Central memory CD8-positive, alpha-beta T cell (primary cell): Measurements from ENCODE around the gene LRRC4B.

ENCODE experiments used
- ATAC-seq: fragments of 150-1000 bp; cut with Tn5 transposase; replicated peaks from 2 replicates; pipeline ENCODE4 v1.10.0; 2022; ENCODE audit warnings: mild to moderate bottlenecking, moderate FRiP score, moderate number of reproducible peaks; ENCODE audit not compliant: poor library complexity, severe bottlenecking; ENCODE audit errors: extremely low read depth
- DNase-seq, 2 donors: peaks; one replicate each; pipeline ENCODE4 v3.0.0; 2021; ENCODE audit warnings: low spot score in 2 of 2
- H3K27ac Mint-ChIP-seq: one replicate; pipeline ENCODE4 v1.8.0; 2022; ENCODE audit warnings: low read depth, mild to moderate bottlenecking, moderate library complexity, mixed read lengths
- H3K27me3 Mint-ChIP-seq: one replicate; pipeline ENCODE4 v1.8.0; 2022; ENCODE audit warnings: mixed read lengths
- H3K36me3 Mint-ChIP-seq: one replicate; pipeline ENCODE4 v1.8.0; 2022; ENCODE audit warnings: mild to moderate bottlenecking, moderate library complexity, mixed read lengths; ENCODE audit not compliant: insufficient read depth
- H3K4me1 Mint-ChIP-seq: one replicate; pipeline ENCODE4 v1.8.0; 2022; ENCODE audit warnings: mixed read lengths
- H3K4me3 Mint-ChIP-seq: one replicate; pipeline ENCODE4 v1.8.0; 2022; ENCODE audit warnings: mild to moderate bottlenecking, moderate library complexity, mixed read lengths
- H3K9me3 Mint-ChIP-seq: one replicate; pipeline ENCODE4 v1.8.0; 2022; ENCODE audit warnings: mixed read lengths

Gene LRRC4B

DNA sequence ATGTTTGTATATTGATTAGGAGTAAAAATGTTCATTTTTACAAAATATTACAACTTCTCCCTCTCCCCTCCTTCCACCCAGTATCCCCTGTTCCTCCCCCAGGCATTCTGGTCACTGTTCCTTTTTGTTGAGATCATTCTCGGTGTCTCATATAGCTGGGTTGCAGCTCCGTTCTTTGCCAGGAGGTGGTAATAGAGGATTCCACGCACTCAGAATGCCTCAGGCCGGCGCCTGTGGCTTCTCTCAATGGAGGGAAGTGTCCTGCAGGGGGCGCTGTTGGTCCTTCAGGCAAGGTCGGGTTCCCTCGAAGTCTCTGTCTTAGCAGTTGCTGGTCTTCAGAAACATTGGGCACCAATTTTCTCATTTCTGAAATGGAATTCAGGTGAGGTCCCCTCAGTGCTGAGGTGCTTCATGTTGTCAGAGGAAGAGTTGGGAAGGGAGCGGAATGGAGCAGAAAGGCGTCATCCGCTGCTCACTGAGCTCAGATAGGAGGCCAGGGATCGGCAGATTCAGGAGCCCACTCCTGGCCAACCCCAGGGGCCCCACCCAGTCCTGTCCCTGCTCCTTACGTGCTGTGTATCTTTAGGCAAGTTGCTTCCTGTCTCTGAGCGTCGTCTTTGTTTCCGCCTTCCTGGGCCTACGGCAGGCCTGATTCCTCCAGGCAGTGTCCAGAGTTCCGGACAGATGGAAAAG, 81.3 kb downstream of the LRRC4B start:
- H3K27ac Mint-ChIP-seq = no peak overlapping the region
- DNase-seq (no peak), ATAC-seq (no peak)
- no peak overlapping the region for H3K4me3 Mint-ChIP-seq
- H3K27me3 Mint-ChIP-seq = no peaks in the 10 kb centered on the region
- peaks cover 15% of the 10 kb centered on the region for H3K36me3 Mint-ChIP-seq
- H3K9me3 Mint-ChIP-seq = no peaks in the 10 kb centered on the region
- peaks cover 35% of the 10 kb centered on the region for H3K4me1 Mint-ChIP-seq

DNA sequence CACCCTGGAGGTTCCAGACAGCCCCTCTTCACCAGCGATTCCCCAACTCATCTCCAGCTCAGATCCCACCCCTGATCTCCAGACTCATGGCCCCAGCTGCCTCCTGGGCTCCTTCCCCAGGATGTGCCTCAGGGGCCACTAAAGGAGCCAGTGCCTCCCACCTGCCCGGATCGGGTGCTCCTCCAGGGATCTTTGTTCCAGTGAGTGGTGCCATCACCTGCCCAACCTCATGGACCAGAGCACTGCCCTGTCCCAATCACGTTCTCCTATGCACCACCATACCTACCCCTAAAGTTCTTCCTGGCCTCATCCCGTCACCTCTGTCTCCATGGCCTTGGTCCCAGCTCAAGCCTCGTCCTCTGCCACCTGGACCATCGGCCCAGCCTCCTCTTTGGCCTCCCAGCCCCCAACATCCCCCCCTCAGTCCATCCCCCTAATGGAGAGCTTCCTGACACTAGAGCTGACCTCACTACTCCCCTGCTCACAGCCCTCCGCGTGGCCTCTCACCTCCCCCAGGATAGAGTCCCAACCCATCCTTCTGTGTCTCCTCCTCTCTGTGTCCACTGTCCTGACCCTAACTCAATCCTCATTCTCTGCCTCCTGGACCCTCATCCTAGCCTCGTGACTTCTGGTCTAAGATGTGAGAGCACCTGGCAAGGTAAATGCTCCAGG, 82.8 kb downstream of the LRRC4B start:
- Mint-ChIP-seq H3K36me3 (peaks cover 20% of the 10 kb centered on the region), H3K4me1 (peaks cover 24% of the 10 kb centered on the region), H3K27me3 (no peaks in the 10 kb centered on the region), H3K9me3 (no peaks in the 10 kb centered on the region), H3K4me3 (no peak overlapping the region), H3K27ac (peak overlapping the region; percentile 38)
- ATAC-seq (no peak), DNase-seq (no peak)

DNA sequence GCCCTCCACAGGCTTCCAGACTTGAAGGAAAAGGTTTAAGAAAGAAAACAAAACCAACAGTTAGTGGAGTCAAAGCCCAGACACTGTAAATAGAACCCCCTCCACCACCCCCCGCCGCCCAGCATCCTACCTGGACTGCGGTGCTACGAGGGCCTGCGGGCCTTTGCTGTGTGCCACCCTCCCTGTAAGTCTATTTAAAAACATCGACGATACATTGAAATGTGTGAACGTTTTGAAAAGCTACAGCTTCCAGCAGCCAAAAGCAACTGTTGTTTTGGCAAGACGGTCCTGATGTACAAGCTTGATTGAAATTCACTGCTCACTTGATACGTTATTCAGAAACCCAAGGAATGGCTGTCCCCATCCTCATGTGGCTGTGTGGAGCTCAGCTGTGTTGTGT, 85.3 kb downstream of the LRRC4B start:
- Mint-ChIP-seq H3K27ac (no peak overlapping the region), H3K9me3 (no peaks in the 10 kb centered on the region), H3K4me1 (peaks cover 19% of the 10 kb centered on the region), H3K4me3 (no peak overlapping the region), H3K36me3 (peaks cover 22% of the 10 kb centered on the region), H3K27me3 (no peaks in the 10 kb centered on the region)
- DNase-seq (no peak), ATAC-seq (no peak)

DNA sequence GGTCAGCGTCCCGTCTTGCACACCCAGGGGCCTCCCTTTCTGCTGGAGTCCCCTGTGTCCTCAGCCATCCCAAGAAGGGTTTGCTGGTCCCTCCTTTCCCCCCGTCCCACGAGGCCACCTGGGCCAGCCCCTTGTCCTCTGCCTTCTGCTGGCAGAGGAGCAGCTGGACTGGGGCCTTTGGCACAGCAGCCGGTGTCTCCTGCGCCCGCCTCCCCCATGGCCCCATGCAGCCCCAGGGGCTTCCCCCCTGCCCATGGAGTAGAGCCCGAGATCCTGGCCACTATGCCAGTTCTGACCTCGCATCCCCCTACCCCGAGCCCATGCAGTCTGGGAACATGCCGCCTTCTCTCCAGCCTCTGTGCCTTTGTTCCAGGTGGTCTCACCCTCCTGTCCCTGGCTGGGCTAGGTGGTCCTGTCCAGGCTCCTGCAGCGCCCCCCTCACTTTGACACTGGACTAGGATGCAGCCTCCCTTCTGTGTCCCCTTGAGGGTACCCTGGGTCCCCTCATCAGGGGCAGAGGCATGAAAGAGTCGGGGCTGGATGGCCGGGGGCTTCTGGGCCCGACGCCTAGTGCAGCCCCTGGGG, 85.9 kb downstream of the LRRC4B start:
- peaks cover 25% of the 10 kb centered on the region for H3K4me1 Mint-ChIP-seq
- no peak overlapping the region for H3K27ac Mint-ChIP-seq
- no peaks in the 10 kb centered on the region for H3K9me3 Mint-ChIP-seq
- DNase-seq = no peak
- H3K36me3 Mint-ChIP-seq = peaks cover 23% of the 10 kb centered on the region
- no peaks in the 10 kb centered on the region for H3K27me3 Mint-ChIP-seq
- no peak for ATAC-seq
- H3K4me3 Mint-ChIP-seq = no peak overlapping the region

DNA sequence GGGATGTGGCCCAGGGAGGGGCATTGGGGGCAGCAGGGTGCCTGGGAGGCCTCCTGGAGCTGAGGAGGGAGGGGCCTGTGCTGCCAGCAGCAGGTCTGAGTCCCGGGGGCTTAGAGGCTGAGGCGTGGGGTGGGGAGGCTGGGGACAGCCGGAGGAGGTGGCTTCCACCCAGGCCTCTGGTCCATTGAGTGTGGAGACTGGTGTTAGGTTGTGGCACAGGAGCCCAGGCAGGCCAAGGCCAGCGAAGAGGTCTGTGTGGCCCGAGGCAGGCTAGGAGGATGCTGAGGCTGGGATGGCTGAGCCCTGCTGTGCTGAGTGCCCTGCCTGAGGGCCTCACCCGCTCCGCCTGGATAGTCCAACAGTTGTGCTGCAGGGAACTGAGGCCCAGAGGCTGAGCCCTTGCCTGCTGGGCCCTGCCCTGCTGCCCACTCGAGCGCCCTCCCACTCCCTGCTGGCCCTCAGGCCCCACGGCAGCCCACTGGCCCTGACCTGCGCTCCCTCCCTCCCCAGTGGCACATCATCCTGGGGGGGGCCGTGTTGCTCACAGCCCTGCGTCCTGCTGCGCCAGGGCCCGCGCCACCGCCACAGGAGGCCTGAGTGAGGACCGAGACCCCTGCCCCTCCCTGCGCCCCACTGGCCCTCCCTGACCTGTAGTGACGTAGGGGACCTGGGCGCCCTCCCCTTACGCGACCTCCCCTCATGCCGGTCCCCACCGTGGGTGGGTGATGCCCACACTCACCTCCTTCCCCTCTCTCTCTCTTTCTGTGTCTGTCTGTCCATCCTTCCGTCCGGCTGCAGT, 86.7 kb downstream of the LRRC4B start:
- no peak overlapping the region for H3K4me3 Mint-ChIP-seq
- peak overlapping the region; percentile 89 for H3K27ac Mint-ChIP-seq

DNA sequence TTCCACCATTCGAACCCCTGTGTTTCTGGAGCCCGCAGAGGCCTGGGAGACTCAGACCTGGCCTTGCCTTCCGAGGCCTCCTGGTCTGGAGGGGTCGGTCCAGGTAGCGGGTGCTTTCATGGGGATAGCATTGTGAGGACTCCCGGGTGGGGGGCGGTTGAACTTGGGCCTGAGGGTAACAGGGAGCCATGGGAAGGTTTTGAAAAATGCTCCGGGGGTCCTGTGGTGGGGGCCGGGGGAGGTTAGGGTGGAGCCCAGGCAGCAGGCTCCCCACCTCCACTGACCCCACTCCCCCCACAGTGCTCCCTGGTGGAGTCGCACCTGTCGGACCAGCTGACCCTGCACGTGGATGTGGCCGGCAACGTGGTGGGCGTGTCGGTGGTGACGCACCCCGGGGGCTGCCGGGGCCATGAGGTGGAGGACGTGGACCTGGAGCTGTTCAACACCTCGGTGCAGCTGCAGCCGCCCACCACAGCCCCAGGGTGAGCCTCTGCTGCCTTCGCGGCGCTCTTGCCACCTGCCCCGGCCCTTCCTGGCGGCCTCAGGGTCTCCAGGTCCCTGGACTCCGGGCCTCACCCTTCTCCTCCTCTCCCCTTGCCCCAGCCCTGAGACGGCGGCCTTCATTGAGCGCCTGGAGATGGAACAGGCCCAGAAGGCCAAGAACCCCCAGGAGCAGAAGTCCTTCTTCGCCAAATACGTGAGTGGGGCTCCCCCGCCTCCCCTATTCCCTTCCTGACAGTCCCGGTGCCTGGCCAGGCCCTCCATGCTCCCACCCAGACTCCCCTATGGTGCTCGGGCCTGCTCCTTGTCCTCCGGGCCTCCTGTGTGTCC, 87.7 kb downstream of the LRRC4B start:
- no peaks in the 10 kb centered on the region for H3K9me3 Mint-ChIP-seq
- H3K27me3 Mint-ChIP-seq = no peaks in the 10 kb centered on the region
- ATAC-seq (no peak), DNase-seq (no peak)
- peaks cover 38% of the 10 kb centered on the region for H3K4me1 Mint-ChIP-seq
- H3K4me3 Mint-ChIP-seq = no peak overlapping the region
- H3K36me3 Mint-ChIP-seq = peaks cover 36% of the 10 kb centered on the region
- peak overlapping the region; percentile 89 for H3K27ac Mint-ChIP-seq

More for the DNA sequence above, 86.7 kb downstream of the LRRC4B start:
- H3K36me3 Mint-ChIP-seq = peaks cover 25% of the 10 kb centered on the region
- H3K9me3 Mint-ChIP-seq = no peaks in the 10 kb centered on the region
- peaks cover 33% of the 10 kb centered on the region for H3K4me1 Mint-ChIP-seq
- ATAC-seq = no peak
- DNase-seq = no peak
- H3K27me3 Mint-ChIP-seq = no peaks in the 10 kb centered on the region

DNA sequence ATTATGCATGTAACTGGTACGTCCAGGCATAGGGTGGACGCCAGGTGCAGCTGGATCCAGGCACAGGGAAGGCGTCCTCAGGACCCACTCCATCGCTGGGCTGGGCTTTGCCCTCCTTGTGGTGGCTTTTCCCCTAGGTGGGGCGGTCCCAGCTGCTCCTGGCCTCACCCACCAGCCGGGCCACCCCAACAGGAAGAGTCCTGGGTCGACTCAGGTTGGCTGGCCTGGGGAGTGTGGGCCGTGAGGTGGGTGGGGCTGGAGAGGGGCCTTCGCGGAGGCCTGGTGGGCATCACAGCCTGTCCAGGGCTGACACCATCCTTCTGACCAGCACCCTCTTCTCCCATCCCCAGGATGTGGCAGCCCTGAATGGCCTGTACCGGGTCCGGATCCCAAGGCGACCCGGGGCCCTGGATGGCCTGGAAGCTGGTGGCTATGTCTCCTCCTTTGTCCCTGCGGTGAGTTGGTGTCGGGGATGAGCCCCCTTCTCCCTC, 88.4 kb downstream of the LRRC4B start:
- no peak overlapping the region for H3K4me3 Mint-ChIP-seq
- peaks cover 38% of the 10 kb centered on the region for H3K4me1 Mint-ChIP-seq
- no peaks in the 10 kb centered on the region for H3K27me3 Mint-ChIP-seq
- H3K36me3 Mint-ChIP-seq = peaks cover 41% of the 10 kb centered on the region
- DNase-seq (no peak), ATAC-seq (no peak)
- H3K27ac Mint-ChIP-seq = peak overlapping the region; percentile 71
- H3K9me3 Mint-ChIP-seq = no peaks in the 10 kb centered on the region

DNA sequence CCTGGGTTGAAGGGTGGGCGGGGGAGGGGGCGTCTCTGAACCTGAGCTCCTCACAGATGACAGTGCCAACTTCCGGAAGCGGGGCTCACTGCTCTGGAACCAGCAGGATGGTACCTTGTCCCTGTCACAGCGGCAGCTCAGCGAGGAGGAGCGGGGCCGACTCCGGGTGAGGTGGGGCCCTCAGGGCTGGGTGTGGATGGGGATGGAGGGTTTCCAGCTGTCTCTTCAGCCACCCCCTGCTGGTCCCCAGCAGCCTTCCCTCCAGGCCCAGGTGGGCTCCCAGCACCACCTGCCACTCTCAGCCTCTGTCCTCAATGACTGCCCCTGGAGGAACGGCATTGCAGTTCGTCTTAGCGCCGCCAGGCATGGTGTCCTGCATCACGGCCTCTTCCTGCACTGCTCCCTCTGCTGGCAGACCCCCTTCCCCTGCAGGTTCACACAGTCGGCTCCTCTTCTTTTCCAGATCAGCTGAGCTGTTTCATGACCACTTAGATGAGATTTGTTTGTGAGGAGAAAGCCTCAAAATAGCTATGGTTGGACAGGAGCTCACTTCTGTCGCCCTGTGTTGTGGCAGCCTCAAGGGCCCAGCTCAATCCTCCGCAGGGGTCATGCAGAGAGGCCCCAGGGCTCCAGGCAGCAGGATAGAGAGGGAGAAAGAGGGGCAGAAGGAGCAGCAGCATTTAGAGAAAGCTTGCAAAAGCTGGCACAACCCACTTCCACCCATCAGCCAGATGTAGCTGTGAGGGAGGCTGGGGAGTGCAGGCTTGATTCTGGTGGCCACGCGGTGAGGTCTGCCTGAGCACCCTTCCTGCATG, 89.1 kb downstream of the LRRC4B start:
- Mint-ChIP-seq H3K9me3 (no peaks in the 10 kb centered on the region), H3K4me3 (peak overlapping the region; percentile 31)

DNA sequence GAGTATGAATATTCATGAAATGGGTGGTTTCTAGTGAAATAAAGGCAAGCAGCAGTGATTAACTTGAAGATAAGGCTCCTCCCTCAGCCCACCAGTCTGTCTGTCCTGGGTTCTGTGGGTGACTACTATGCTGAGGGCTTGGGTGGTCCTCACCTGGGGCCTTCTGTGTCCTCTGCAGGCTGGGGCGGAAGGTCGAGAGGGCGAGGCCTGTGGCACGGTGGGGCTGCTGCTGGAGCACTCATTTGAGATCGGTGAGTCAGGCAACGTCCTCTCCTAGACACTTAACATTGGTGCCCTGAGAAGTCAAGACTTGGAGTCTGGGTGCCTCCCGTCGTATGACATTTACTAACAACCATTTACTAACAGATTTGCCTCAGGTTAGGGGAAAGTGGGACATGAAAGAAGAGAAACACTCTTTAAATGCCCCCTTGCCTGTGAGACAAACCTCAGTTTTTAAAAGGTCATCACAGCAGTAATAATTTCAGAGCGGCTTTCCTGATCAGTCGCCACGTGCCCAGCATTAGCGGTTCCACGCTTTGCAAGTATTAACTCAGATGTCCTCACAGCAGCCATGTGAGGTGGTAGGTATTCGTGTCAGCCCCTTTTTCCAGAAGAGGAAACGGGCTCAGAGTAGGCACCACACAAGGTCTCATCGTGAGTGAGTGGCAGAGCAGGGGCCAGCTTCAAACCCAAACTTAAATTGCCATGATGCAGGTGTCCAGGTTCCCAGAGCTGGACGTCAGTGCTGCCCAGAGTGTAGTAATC, 90.3 kb downstream of the LRRC4B start:
- Mint-ChIP-seq H3K9me3 (no peaks in the 10 kb centered on the region), H3K36me3 (peaks cover 33% of the 10 kb centered on the region), H3K4me3 (peak overlapping the region; percentile 96), H3K4me1 (peaks cover 38% of the 10 kb centered on the region), H3K27ac (peak overlapping the region; percentile 96), H3K27me3 (no peaks in the 10 kb centered on the region)
- DNase-seq (no peak), ATAC-seq (no peak)

More for the DNA sequence above, 89.1 kb downstream of the LRRC4B start:
- ATAC-seq = no peak
- no peak for DNase-seq
- Mint-ChIP-seq H3K27ac (peak overlapping the region; percentile 71), H3K27me3 (no peaks in the 10 kb centered on the region), H3K4me1 (peaks cover 38% of the 10 kb centered on the region), H3K36me3 (peaks cover 38% of the 10 kb centered on the region)

DNA sequence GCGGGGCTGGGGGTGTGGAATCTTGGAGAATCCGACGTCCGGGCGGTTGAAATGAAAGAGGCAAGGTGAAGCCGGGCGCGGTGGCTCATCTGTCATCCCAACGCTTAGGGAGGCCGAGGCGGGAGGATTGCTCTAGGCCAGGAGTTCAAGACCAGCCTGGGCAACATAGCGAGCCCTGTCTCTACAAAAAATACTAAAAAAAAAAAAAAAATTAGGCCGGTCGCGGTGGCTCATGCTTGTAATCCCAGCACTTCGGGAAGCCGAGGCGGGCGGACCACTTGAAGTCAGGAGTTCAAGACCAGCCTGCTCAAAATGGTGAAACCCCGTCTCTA, 91.4 kb downstream of the LRRC4B start:
- ATAC-seq = no peak
- no peaks in the 10 kb centered on the region for H3K27me3 Mint-ChIP-seq
- peak overlapping the region; percentile 96 for H3K27ac Mint-ChIP-seq
- H3K36me3 Mint-ChIP-seq = peaks cover 35% of the 10 kb centered on the region
- H3K9me3 Mint-ChIP-seq = no peaks in the 10 kb centered on the region
- H3K4me3 Mint-ChIP-seq = peak overlapping the region; percentile 96
- peaks cover 38% of the 10 kb centered on the region for H3K4me1 Mint-ChIP-seq
- DNase-seq = no peak
